Lung (tissue), 12 donors: Measurements from ENCODE around the gene UGT1A6. TPM values are rescaled to one million over a fixed set of nuclear protein-coding genes. Genes with fewer than 3 reads are reported as not detected.

ENCODE experiments used
- ATAC-seq: fragments of 200-7000 bp; cut with Tn5 transposase; one replicate; pipeline ENCODE4 v1.9.1; 2020; ENCODE audit warnings: moderate number of reproducible peaks; ENCODE audit not compliant: insufficient read depth, low FRiP score
- DNase-seq, 3 donors: peaks; one replicate each; pipeline ENCODE4 v3.0.0-alpha.2; 2013 to 2017
- H3K27ac ChIP-seq, 2 donors: one replicate each; pipeline ENCODE4 v1.5.1; 2013; ENCODE audit warnings: mild to moderate bottlenecking in 2 of 2, moderate library complexity in 2 of 2, control low read depth in 1 of 2, inconsistent platforms in 1 of 2, low read depth in 1 of 2, low read length in 1 of 2
- H3K27me3 ChIP-seq, 3 donors: one replicate each; pipeline ENCODE4 v1.5.1; 2013; ENCODE audit warnings: low read length in 2 of 3; ENCODE audit not compliant: control insufficient read depth in 3 of 3, insufficient read depth in 3 of 3
- H3K36me3 ChIP-seq, 4 donors: one replicate each; pipeline ENCODE4 v1.5.1; 2013; ENCODE audit warnings: low read length in 4 of 4, mild to moderate bottlenecking in 1 of 4, moderate library complexity in 1 of 4; ENCODE audit not compliant: control insufficient read depth in 4 of 4, insufficient read depth in 4 of 4
- H3K4me1 ChIP-seq, 5 donors: one replicate each; pipeline ENCODE4 v1.5.1; 2013; ENCODE audit warnings: low read length in 5 of 5, mild to moderate bottlenecking in 2 of 5, moderate library complexity in 1 of 5; ENCODE audit not compliant: control insufficient read depth in 5 of 5, insufficient read depth in 5 of 5
- H3K4me3 ChIP-seq: one replicate; pipeline ENCODE4 v1.5.1; 2013; ENCODE audit warnings: mild to moderate bottlenecking, control low read depth, moderate library complexity
- H3K9ac ChIP-seq, 2 donors: one replicate each; pipeline ENCODE4 v1.5.1; 2013; ENCODE audit warnings: low read length in 2 of 2, control low read depth in 1 of 2; ENCODE audit not compliant: insufficient read depth in 1 of 2
- H3K9me3 ChIP-seq, 4 donors: one replicate each; pipeline ENCODE4 v1.5.1; 2013; ENCODE audit warnings: low read length in 3 of 4, mild to moderate bottlenecking in 1 of 4, moderate library complexity in 1 of 4; ENCODE audit not compliant: control insufficient read depth in 4 of 4, insufficient read depth in 3 of 4
- WGBS, 2 donors: extraction: QIAGEN DNeasy Blood & Tissue Kit; methylation state at CpG; one replicate each; pipeline ENCODE4 v1.1.7; 2013; 5-methylcytosine and 5-hydroxymethylcytosine counted together
- polyA plus RNA-seq, 2 donors: library from polyadenylated mRNA; stranded (reverse); fragments of 200-250 nt; gene quantifications; one replicate each; pipeline ENCODE4 v1.2.1, GENCODE V29; 2013
- total RNA-seq, 2 donors: library from RNA; depleted of rRNA in 1 of 2; stranded (reverse); fragments of >200 nt in 1 of 2; gene quantifications; one replicate each; pipeline ENCODE4 v1.2.1, GENCODE V29; 2014 to 2021
- TF ChIP-seq, protein P1 (sequence below): IDR thresholded peaks from 2 replicates; pipeline ENCODE4 v1.5.1; 2012; ENCODE audit warnings: mild to moderate bottlenecking; ENCODE audit errors: control extremely low read depth, extremely low read depth
- donor health status: control.
- donor health status: control.
- donor health status: Bipolar disorder and iron deficiency.
- donor health status: healthy.
- donor health status: DM: yes; HTN: yes; CAD: no.

The UGT1A6 gene
- total and polyA plus RNA-seq, 4 donors, result 0.63 to 2.3 (median 1.5) TPM

DNA sequence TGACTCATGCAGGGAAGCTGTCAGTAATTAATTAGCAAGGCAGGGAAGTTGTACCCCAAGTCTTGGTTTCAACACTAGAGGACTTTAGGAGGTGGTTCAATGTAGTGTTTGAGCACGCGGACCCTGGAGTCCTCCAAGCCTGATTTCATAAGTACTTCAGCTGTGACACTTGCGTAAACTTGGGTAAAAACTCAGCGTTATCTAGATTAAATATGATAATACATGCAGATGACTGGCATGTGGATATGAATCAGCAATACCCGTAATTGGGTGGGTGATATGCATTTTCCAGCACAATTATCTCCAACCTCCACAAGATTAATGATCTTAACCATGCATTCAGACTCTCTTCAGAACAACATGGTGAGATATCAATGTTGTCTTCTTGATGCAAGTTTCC, 5.8 kb upstream of the UGT1A6 start:
- no peaks in the 10 kb centered on the region for H3K9me3 ChIP-seq
- H3K4me3 ChIP-seq, result no peak overlapping the region
- no peak overlapping the region for H3K9ac ChIP-seq
- 66 to 68% methylated on average over 5 of the region's 5 CpGs for WGBS, 2 donors
- no peak for DNase-seq
- TF ChIP-seq, protein P1, sequence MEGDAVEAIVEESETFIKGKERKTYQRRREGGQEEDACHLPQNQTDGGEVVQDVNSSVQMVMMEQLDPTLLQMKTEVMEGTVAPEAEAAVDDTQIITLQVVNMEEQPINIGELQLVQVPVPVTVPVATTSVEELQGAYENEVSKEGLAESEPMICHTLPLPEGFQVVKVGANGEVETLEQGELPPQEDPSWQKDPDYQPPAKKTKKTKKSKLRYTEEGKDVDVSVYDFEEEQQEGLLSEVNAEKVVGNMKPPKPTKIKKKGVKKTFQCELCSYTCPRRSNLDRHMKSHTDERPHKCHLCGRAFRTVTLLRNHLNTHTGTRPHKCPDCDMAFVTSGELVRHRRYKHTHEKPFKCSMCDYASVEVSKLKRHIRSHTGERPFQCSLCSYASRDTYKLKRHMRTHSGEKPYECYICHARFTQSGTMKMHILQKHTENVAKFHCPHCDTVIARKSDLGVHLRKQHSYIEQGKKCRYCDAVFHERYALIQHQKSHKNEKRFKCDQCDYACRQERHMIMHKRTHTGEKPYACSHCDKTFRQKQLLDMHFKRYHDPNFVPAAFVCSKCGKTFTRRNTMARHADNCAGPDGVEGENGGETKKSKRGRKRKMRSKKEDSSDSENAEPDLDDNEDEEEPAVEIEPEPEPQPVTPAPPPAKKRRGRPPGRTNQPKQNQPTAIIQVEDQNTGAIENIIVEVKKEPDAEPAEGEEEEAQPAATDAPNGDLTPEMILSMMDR, result no peak
- no peak for ATAC-seq
- no peaks in the 10 kb centered on the region for H3K36me3 ChIP-seq
- H3K4me1 ChIP-seq, result peaks cover 0 to 11% (median 0%) of the 10 kb centered on the region in 5 donors
- H3K27me3 ChIP-seq, result no peaks in the 10 kb centered on the region
- no peak overlapping the region for H3K27ac ChIP-seq

DNA sequence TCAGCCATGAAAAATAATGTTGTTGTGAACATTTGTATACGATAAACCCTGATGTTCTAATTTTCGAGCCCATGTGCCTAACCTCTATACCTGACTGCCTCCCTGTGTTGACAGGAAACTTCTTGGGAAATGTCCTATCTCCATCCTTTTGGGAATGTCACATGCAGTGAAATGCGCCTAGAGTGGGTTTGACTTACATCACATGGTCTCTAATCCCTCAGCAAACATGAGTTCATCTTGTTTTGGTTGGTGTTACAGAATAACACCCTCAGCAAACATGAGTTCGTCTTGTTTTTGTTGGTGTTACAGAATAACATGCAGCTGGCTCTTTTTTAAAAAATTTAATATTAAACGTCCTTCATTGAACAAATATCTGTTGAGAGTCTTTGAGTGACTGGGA, 4.3 kb upstream of the UGT1A6 start:
- no peak for ATAC-seq
- TF ChIP-seq, protein P1, result no peak
- no peak for DNase-seq
- Histone ChIP-seq H3K36me3 (no peaks in the 10 kb centered on the region), H3K4me1 (peaks cover 0 to 11% (median 0%) of the 10 kb centered on the region in 5 donors), H3K9me3 (no peaks in the 10 kb centered on the region), H3K27ac (no peak overlapping the region), H3K9ac (no peak overlapping the region), H3K27me3 (no peaks in the 10 kb centered on the region), H3K4me3 (no peak overlapping the region)
- 88 to 92% methylated on average over 5 of the region's 5 CpGs for WGBS, 2 donors

DNA sequence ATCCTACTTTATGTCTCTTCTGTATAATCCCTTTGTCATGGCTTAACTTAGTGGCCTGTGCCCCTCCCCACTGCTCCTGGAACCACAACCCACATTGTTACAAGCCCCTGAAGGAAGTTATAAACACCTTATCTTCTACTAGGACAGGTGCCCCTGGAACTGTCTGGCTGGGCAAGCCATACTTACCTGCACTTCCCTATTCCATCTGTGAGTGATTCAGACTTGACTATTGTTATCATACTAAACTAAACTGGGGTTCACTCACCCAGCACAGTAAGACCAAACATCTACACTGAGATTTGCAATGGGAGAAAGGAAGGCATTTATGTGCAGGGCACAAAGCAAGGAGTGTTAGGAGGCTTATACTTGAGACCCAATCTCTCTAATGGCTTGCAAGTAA, 3.7 kb upstream of the UGT1A6 start:
- no peak overlapping the region for H3K4me3 ChIP-seq
- no peaks in the 10 kb centered on the region for H3K36me3 ChIP-seq
- no peaks in the 10 kb centered on the region for H3K27me3 ChIP-seq
- peaks cover 0 to 11% (median 0%) of the 10 kb centered on the region in 5 donors for H3K4me1 ChIP-seq
- H3K27ac ChIP-seq, result no peak overlapping the region
- DNase-seq, result no peak
- ATAC-seq, result no peak
- H3K9ac ChIP-seq, result no peak overlapping the region
- H3K9me3 ChIP-seq, result no peaks in the 10 kb centered on the region
- TF ChIP-seq, protein P1, result no peak

DNA sequence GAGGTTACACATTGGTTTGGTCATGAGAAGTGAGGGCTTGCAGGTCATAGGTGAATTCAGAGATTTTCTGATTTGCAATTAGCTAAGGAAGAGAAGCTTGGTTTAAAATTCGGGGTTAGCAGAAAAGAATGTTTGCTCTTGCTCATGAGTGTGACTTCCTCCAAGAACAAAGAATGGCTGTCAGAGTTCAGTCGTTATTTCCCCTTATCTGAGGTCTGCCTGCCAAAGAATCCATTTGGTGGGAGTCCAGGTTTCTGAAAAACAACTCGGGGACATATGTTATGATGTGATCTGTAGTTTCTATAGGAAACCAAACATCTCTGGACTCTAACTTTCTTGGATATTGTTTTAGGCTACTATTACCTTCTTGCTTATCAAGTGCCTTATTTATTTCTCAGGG, 3.2 kb upstream of the UGT1A6 start:
- Histone ChIP-seq H3K27ac (no peak overlapping the region), H3K36me3 (no peaks in the 10 kb centered on the region), H3K4me3 (no peak overlapping the region), H3K9me3 (no peaks in the 10 kb centered on the region), H3K9ac (no peak overlapping the region), H3K4me1 (peaks cover 0 to 11% (median 0%) of the 10 kb centered on the region in 5 donors), H3K27me3 (no peaks in the 10 kb centered on the region)
- TF ChIP-seq, protein P1, result no peak
- 3 to 5% methylated on average over 3 of the region's 3 CpGs for WGBS, 2 donors
- peak; percentile 44 to 82 (median 77) for DNase-seq
- no peak for ATAC-seq
